ENCODE measurements around the gene HDHD5.

HDHD5 gene

DNA sequence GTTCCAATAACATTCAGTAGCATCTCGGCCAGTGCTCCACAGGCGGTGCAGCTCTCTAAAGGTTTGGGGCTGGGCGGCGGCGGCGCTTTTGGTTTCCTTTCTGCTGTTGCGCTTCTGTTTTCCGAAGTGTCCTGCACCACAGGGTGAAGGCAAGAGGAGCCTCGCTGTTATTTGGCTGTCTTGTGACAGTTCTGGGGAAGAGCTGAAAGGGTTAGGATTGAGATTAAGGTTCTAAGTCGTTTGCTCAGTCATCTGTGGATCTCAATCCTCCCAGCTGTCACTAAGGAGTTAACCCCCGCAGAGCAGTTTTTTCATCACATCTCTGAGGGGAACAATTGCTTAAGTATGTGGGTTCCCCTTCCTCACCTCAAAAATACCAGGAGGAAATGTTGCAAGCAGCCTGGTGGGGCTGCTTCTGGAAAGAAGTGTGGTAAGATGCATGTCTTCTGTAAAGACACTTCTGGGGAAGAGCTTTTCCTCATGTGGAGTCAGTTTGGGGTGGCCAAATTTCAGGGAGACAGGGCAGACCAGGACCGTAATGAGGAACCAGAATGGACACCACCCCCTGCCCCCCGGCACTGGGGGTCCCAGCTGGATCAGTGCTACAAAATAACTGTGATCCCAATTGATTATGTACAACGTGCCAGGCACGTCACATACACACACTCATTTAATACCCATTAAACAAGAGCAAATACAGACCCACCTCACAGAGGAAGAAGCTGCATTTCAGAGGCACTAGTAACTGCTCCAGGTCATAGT is 52.1 kb downstream of the HDHD5 start:
- peak in 2 of 56 donors; percentile 27 to 44 for DNase-seq

DNA sequence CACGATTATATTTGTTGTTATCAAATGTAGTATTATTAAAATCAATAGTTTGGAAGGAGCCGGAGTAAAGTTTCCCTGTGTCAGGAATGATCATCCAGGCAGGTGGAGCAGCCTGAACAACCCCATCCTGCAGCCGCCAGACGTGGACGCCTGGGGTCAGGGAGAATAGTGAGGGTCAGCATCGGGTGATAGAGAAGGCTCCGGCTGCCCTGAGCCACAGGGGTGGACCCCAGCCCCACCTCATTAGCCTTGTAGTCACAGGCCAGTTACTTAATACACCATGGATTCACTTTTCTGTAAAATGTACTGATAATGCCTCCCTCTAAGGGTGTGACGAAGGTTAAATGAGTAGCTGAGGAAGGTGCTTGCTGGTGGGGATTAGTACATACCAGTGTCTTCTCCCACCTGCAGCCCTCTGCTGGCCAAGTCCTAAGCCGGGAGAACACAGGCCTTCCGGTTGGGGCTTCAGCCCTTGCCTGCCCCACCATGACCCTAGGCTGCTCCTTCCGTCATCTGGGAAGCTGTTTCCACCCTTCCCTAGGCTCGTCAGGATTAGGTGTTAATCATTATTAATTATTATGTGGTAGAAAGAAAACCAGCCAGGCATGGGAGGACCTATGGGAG is 52.8 kb downstream of the HDHD5 start:
- DNase-seq: no peak

DNA sequence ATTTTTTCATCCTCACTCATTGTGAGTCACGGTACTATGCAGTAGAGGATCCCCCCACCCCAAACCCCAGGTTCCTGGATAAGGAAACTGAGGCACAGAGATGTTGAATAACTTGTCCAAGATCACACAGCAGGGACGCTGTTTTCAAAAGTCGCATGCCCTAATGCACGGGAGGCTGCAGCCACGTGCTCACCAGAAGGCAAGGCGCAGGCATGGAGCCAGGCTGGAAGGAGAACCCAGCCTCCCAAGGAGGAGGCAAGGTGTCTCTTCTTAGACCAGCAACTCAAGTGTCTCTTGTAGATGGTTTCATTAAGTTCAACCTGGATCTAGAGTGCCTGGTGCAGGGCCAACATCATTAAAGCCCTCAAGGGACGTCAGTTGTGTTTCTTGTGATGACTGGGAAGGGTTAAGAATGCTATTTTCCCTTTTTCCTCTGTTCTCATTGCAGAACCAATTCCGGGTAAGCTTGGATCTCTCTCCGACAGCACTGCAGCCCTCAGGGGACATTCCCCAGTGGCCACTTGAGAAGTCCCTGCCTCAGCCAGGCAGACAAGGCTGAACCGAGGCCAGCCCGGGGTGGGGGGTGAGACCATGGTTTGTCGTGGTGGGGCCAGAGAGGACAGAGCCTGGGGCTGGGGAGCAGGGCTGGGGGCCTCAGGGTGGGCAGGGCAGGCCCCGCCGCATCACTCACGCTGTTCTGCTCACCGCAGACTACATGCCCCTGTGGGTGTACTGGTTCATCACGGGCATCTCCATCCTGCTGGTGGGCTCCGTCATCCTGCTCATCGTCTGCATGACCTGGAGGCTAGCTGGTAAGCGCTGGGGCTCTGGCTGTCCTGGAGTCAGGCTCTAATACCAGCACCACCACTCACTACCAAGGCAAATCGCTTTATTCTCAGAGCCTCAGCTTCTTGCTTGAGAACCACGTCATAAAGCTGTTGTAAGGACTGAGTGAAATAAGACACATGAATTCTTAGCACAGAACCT is 53.6 kb downstream of the HDHD5 start:
- no peak for DNase-seq

DNA sequence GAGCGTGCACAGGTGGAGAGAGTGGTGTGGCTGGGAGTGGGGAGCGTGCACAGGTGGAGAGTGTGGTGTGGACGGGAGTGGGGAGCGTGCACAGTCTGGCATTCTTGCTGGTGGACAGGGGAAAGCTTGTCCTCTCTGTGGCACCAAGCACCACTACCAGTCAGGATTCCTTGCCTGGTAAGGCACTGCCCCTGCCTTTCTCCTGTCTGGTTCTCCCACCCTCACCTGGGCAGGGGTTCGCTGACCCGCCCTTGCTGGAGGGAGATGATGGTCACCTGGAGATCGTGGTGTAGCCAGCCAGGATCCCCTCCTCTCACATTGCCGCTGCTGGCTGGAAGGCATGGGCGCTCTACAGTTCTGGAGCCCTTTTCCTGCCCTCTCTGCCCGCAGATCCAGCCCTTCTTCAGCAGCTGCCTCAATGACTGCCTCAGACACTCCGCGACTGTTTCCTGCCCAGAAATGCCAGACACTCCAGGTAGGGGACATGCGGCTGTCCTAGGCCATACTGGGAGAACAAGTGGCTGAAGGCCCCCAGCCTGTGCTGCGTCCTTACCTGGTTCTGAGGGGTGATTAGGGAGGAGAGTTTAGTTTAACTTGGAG is 54.6 kb downstream of the HDHD5 start:
- DNase-seq: no peak

DNA sequence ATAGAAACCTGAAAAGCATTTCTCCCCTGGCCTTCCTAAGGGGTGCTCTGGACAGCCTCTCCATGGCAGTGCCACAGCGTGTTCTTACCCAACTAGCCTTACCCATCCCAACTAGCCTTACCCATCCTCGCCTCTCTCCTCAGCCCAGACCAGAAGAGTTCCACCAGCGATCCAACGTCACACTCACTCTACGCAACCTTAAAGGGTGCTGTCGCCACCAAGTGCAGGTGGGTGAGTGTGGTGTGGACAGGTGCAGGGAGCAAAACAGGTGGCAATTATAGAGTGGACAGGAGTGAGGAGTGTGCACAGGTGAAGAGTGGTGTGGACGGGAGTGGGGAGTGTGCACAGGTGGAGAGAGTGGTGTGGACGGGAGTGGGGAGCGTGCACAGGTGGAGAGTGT is 55.7 kb downstream of the HDHD5 start:
- no peak for DNase-seq

DNA sequence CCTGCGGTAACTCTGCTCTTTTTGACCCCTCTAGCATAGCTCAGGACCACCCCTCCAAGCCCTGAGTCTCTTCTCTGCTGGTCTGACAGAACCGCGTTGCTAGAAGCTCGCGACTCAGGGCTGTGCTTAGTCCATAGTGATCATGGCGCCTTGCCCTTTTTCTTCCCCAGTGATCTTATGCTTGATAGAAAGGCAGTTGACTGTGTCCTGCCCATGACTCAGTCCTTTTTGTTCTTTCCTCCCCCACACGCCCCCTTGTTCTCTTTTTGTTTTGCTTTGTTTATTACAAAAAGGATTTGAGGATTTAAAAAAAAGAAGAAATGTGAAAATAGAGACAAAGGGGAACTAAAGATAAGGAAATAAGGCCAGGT is 56.8 kb downstream of the HDHD5 start:
- DNase-seq: no peak

DNA sequence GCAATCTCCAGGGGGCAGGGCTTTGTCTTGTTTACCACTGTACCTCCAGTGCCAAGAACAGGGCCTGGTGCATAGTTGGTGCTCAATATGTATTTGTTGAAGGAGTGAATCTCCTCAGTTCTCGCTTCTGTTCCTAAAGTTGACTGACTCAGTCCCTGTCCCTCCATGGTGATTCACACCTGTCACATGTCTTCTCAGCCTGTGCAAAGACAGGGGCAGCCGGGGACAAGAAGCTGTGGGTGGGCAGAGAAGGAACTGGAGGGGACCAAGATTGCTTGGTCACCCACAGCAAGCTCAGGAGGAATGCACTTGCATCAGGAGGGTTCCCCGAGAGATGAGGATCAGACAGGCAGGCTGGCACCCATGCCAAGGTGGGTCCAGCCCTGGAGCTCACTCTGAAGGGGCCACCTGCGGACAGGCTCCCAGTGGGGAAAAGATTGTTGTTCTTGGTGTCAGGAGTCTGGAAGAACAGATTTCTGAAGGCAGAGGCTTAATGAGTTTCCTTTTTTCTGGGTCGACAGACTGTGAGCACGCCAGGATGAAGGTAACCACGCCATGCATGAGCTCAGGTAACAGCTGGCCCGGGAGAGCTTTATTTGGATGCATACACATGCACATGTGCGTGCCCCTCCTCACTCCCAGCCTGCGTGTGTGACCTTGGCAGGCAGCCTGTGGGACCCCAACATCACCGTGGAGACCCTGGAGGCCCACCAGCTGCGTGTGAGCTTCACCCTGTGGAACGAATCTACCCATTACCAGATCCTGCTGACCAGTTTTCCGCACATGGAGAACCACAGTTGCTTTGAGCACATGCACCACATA is 57.4 kb downstream of the HDHD5 start:
- DNase-seq: peak in 2 of 56 donors; percentile 26 to 33

DNA sequence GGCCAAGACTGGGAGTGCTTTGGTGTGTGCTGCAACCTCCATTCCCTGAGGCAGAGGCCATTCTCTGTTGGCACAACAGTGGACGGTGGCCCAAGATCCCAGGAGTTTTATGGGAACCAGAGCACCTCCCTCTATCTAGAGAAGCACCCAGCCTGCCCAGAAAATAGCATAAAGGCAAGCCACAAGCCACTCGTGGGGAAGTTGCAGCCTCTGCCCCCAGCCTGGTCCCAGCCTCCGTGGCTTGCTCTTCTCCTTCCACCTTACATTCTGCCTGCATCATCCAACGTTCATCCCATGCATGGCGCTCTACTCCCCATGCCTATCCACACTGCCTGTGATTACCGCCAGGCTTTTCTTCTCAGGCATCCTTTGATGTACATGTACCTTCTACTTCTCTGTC is 58.5 kb downstream of the HDHD5 start:
- no peak for DNase-seq

DNA sequence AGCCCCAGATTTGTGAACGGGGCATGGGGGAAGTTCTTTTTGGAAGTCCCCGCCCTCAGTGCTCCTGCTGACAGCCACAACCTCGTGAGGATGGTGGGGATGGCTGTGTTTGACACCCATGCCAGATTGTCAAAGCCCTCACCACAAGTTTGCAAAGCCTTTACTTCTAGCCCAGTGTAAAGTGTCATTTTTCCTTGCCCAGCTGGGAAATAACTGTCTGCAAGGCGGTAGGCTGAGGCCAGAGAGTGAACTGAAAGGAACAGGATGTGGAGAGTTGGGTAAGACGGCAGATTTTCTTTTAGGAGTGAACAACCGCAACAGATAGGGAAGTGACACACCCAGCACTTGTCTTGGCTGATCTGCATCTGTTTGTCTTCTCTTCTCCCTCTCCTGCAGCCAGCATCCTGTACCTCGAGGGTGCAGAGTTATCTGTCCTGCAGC is 60.7 kb downstream of the HDHD5 start:
- DNase-seq: peak in 2 of 56 donors; percentile 27 to 45

DNA sequence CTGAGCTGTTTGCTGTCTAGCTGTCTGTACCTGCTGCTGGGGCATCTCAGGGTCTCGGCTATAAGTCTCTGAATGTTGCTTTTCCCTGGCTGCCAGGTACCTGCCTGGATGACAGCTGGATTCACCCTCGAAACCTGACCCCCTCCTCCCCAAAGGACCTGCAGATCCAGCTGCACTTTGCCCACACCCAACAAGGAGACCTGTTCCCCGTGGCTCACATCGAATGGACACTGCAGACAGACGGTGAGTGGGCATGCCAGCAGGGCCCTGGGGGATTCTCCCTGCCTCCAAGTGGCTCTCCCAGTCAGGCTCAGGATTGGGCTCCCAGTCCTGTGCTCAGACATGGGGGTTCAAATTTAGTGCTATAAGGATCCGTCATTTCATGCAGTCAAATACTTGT is 61.4 kb downstream of the HDHD5 start:
- DNase-seq: no peak

DNA sequence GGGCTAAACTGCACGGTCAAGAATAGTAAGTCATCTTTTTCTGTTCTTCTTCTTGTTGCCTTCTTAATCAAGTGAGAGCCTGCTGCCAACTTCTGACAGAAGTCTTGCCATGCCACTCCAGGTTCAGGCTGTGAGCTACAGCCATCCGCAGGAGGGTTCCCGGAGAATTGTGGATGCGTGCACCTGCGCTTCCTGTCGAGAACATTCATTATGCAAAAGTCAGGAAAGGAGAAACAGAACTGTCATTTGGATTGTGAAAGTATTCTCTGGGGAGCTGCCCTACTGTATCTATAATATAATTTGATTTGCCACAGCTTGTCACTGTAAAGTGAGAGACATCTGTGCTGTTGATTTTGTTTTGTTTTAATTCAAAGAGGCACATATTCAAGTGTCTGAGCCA is 62.0 kb downstream of the HDHD5 start:
- DNase-seq: no peak

DNA sequence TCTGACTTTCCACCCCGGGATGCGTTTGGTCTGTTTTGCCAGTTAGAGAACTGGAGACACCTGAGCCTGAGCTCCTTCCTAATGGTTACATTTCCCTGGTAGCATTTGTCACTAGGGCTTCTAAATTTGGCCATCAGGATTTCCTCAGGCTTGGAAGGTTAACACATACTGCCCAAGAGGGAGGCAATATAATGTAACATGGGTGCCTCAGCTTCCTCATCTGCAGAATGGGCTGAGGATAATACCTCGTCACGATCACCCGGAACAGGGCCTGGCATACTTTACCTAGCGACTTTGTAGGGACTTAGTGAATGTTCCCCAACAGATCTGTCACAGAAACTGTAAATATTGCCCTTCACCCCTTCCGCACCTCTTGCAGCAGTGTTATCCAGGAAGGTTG is 63.0 kb downstream of the HDHD5 start:
- no peak for DNase-seq

DNA sequence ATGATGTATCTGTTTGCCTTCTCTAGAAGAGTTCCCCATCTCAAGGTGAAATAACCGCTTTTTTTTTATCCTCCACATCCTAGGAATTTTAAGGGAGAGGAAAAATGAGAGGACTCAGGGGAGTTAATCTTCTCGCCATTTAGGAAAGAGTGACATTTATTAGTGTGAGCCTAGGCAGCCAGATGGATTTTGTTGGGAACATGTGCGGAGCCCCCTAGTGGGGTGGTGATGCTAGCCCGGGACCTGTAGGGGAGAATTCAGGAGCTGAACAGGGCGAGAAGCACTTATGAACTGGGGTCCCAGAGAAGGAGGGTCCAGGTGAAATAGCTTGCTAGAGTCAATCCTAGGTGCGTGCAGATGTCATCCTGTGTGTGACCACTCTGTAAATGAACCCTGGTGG is 63.5 kb downstream of the HDHD5 start:
- no peak for DNase-seq

DNA sequence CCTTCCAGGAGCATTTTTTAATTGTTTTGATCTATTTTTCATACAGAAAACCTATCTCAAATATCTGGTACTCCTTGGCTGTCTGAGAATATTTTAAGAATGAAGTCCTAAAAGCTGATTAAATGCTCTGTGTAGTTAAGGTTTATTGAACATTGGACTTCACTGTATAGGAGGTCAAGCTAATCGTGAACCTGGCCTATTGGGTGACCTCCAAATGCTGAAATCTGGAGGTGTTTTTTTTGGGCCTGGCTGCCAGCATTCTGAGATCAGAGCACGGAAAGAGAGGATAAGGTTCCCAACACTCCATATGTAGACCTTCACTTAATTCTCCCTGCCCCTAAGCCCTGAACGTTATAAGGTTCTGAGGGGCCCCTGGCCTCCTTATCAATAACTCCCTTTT is 66.0 kb downstream of the HDHD5 start:
- no peak for DNase-seq

DNA sequence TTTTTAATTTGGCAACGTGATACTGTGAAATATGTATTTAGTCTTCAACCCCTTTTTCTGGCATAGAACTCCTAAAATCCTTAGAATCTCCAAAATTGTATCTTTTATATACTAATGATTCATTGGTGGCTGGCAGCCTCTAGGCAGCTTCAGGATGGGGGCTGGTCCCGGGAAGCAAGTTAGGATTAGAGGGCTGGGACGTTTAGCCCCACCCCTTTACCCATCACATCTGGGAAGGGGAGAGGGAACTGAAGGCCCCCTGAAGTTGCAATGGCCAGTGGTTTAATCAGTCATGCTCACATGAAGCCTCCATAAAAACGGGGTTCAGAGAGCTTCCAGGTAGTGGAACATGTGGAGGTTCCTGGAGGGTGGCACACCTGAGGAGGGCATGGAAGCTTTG is 67.2 kb downstream of the HDHD5 start:
- no peak for DNase-seq

DNA sequence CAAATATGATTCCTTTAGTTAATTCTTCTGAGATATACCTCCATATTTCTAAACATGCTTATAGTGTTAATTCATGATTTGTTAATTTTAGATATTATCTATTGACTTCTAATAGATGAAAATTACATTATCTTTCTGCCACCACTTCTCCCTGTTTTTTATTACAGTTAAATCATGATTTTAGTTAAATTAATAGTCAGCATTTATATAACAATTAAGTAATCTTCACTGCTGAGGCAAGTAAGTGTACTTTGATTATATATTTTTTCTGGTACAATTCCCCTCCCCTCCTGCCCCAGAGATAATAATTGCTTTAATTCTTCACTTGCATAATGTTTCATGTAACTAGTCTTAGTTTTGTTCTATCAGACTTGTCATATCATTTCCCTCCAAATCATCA is 68.5 kb downstream of the HDHD5 start:
- no peak for DNase-seq
